WTC11 (cell line): Measurements from ENCODE around the gene KCNIP4. TPM values are rescaled to one million over a fixed set of nuclear protein-coding genes. Genes with fewer than 3 reads are reported as not detected.

ENCODE experiments used
- ATAC-seq: fragments of 200-7000 bp; cut with Tn5 transposase; 2 replicates; pipeline ENCODE4 v1.10.0; 2021; ENCODE audit warnings: mild to moderate bottlenecking, moderate library complexity
- CTCF ChIA-PET: fragments of 300-600 bp; sonication (Branson Sonifier 250); formaldehyde crosslinking; loops from one replicate; lab custom pipeline; 2021; ENCODE audit warnings: antibody characterized with exemption; lab: Charles Lee
- POLR2A ChIA-PET: fragments of 350-600 bp; sonication (Branson Sonifier 250); formaldehyde crosslinking; loops from one replicate; lab custom pipeline; 2021; ENCODE audit warnings: antibody characterized with exemption; lab: Charles Lee
- DNase-seq: peaks from one replicate; pipeline ENCODE4 v3.0.0; 2021; ENCODE audit warnings: low spot score
- H3K27ac Mint-ChIP-seq: 2 replicates; pipeline ENCODE4 v1.8.0; 2021; ENCODE audit warnings: mixed read lengths
- H3K27me3 Mint-ChIP-seq: 2 replicates; pipeline ENCODE4 v1.8.0; 2021; ENCODE audit warnings: low read depth, mild to moderate bottlenecking, moderate library complexity, mixed read lengths
- H3K36me3 Mint-ChIP-seq: 2 replicates; pipeline ENCODE4 v1.8.0; 2021; ENCODE audit warnings: mixed read lengths
- H3K4me1 Mint-ChIP-seq: 2 replicates; pipeline ENCODE4 v1.8.0; 2022; ENCODE audit warnings: mixed read lengths
- H3K4me3 Mint-ChIP-seq: 2 replicates; pipeline ENCODE4 v1.8.0; 2021; ENCODE audit warnings: mild to moderate bottlenecking, moderate library complexity, mixed read lengths
- H3K9me3 Mint-ChIP-seq: 2 replicates; pipeline ENCODE4 v1.8.0; 2021; ENCODE audit warnings: mixed read lengths
- ATF1 ChIP-seq: sonication (generic); formaldehyde crosslinking; IDR thresholded peaks from 2 replicates; pipeline ENCODE4 v1.8.1; 2023; ENCODE audit warnings: mild to moderate bottlenecking, moderate library complexity, missing genetic modification reagents
- ATF6 ChIP-seq: sonication (generic); formaldehyde crosslinking; IDR thresholded peaks from 2 replicates; pipeline ENCODE4 v1.8.1; 2023; ENCODE audit warnings: mild to moderate bottlenecking, missing genetic modification reagents
- CREM ChIP-seq: sonication (generic); formaldehyde crosslinking; IDR thresholded peaks from 2 replicates; pipeline ENCODE4 v1.8.1; 2022; ENCODE audit warnings: mild to moderate bottlenecking, missing genetic modification reagents, moderate library complexity
- E2F5 ChIP-seq: sonication (generic); formaldehyde crosslinking; IDR thresholded peaks from 2 replicates; pipeline ENCODE4 v1.8.1; 2022; ENCODE audit warnings: mild to moderate bottlenecking, moderate library complexity, missing genetic modification reagents
- EMX1 ChIP-seq: fragments of 250-450 bp; sonication (Bioruptor Pico); IDR thresholded peaks from 2 replicates; pipeline ENCODE4 v1.8.0; 2021; ENCODE audit warnings: mild to moderate bottlenecking
- ESRRA ChIP-seq: sonication (generic); formaldehyde crosslinking; IDR thresholded peaks from 2 replicates; pipeline ENCODE4 v1.8.1; 2022; ENCODE audit warnings: mild to moderate bottlenecking, missing genetic modification reagents, borderline replicate concordance
- ETV6 ChIP-seq: sonication (generic); formaldehyde crosslinking; IDR thresholded peaks from 2 replicates; pipeline ENCODE4 v1.8.1; 2022; ENCODE audit warnings: mild to moderate bottlenecking, missing genetic modification reagents
- FOXJ3 ChIP-seq: sonication (generic); formaldehyde crosslinking; IDR thresholded peaks from 2 replicates; pipeline ENCODE4 v1.9.0; 2021; ENCODE audit warnings: missing genetic modification reagents, mild to moderate bottlenecking, borderline replicate concordance
- IRF1 ChIP-seq: sonication (generic); formaldehyde crosslinking; IDR thresholded peaks from 2 replicates; pipeline ENCODE4 v1.8.0; 2023; ENCODE audit warnings: missing genetic modification reagents
- MLX ChIP-seq: sonication (generic); formaldehyde crosslinking; IDR thresholded peaks from 2 replicates; pipeline ENCODE4 v1.8.1; 2023; ENCODE audit warnings: mild to moderate bottlenecking, missing genetic modification reagents, moderate library complexity
- MXD4 ChIP-seq: fragments of 250-450 bp; sonication (Bioruptor Pico); IDR thresholded peaks from 2 replicates; pipeline ENCODE4 v1.8.0; 2021; ENCODE audit warnings: mild to moderate bottlenecking, moderate library complexity, borderline replicate concordance
- NFE2L1 ChIP-seq: sonication (generic); formaldehyde crosslinking; IDR thresholded peaks from 2 replicates; pipeline ENCODE4 v1.8.1; 2023; ENCODE audit warnings: missing genetic modification reagents
- NR2C2 ChIP-seq: sonication (generic); formaldehyde crosslinking; IDR thresholded peaks from 2 replicates; pipeline ENCODE4 v1.8.0; 2022; ENCODE audit warnings: mild to moderate bottlenecking, missing genetic modification reagents
- OVOL2 ChIP-seq: fragments of 250-450 bp; sonication (Bioruptor Pico); IDR thresholded peaks from 2 replicates; pipeline ENCODE4 v1.9.0; 2021; ENCODE audit warnings: mild to moderate bottlenecking, borderline replicate concordance
- PRDM15 ChIP-seq: sonication (generic); formaldehyde crosslinking; IDR thresholded peaks from 2 replicates; pipeline ENCODE4 v1.8.0; 2022; ENCODE audit warnings: missing genetic modification reagents
- SMAD3 ChIP-seq: sonication (generic); formaldehyde crosslinking; IDR thresholded peaks from 2 replicates; pipeline ENCODE4 v1.8.0; 2022; ENCODE audit warnings: missing genetic modification reagents, mild to moderate bottlenecking, borderline replicate concordance
- TCF7 ChIP-seq: sonication (generic); formaldehyde crosslinking; IDR thresholded peaks from 2 replicates; pipeline ENCODE4 v1.8.0; 2022; ENCODE audit warnings: mild to moderate bottlenecking, low read depth, missing genetic modification reagents, moderate library complexity
- TP53 ChIP-seq: sonication (generic); formaldehyde crosslinking; IDR thresholded peaks from 2 replicates; pipeline ENCODE4 v1.8.1; 2023; ENCODE audit warnings: mild to moderate bottlenecking, missing genetic modification reagents
- USF1 ChIP-seq: sonication (generic); formaldehyde crosslinking; IDR thresholded peaks from 2 replicates; pipeline ENCODE4 v1.8.0; 2022; ENCODE audit warnings: mild to moderate bottlenecking, missing genetic modification reagents
- ZMAT4 ChIP-seq: fragments of 250-450 bp; sonication (Bioruptor Pico); IDR thresholded peaks from 2 replicates; pipeline ENCODE4 v1.9.0; 2021; ENCODE audit warnings: mild to moderate bottlenecking
- ZNF219 ChIP-seq: sonication (generic); formaldehyde crosslinking; IDR thresholded peaks from 2 replicates; pipeline ENCODE4 v1.8.0; 2023; ENCODE audit warnings: missing genetic modification reagents, mild to moderate bottlenecking, borderline replicate concordance
- ZNF317 ChIP-seq: sonication (generic); formaldehyde crosslinking; IDR thresholded peaks from 2 replicates; pipeline ENCODE4 v1.8.1; 2023; ENCODE audit warnings: low read depth, mild to moderate bottlenecking, moderate library complexity, missing genetic modification reagents, borderline replicate concordance
- ZNF416 ChIP-seq: fragments of 250-450 bp; sonication (Bioruptor Pico); IDR thresholded peaks from 2 replicates; pipeline ENCODE4 v1.9.0; 2021; ENCODE audit warnings: mild to moderate bottlenecking, inconsistent platforms
- ZSCAN18 ChIP-seq: fragments of 250-450 bp; sonication (Bioruptor Pico); IDR thresholded peaks from 2 replicates; pipeline ENCODE4 v2.1.2; 2022; ENCODE audit warnings: mild to moderate bottlenecking, moderate library complexity
- total RNA-seq: library from RNA; stranded (reverse); gene quantifications from 3 replicates; pipeline ENCODE4 v1.2.3, GENCODE V29; 2021

Gene KCNIP4
- total RNA-seq, 1 experiment from 2014 or later = not detected

GRCh38 chr4:20844311-20844710 is 1104.3 kb downstream of the KCNIP4 start:
- ATAC-seq (no peak), DNase-seq (no peak)
- Mint-ChIP-seq H3K4me3 (no peak overlapping the region), H3K27me3 (no peaks in the 10 kb centered on the region), H3K4me1 (no peaks in the 10 kb centered on the region), H3K9me3 (no peaks in the 10 kb centered on the region), H3K27ac (no peak overlapping the region), H3K36me3 (no peaks in the 10 kb centered on the region)
- no peak for TF ChIP-seq PRDM15 (CRISPR knock-in tag)
- no peak for TF ChIP-seq TCF7
- TF ChIP-seq FOXJ3 (CRISPR knock-in tag) = no peak
- TF ChIP-seq MLX (CRISPR knock-in tag) = no peak
- TF ChIP-seq ZSCAN18 (CRISPR knock-in tag) = no peak
- TF ChIP-seq NR2C2 (CRISPR knock-in tag) = no peak
- no peak for TF ChIP-seq ATF1 (CRISPR knock-in tag)
- TF ChIP-seq TP53 = no peak
- no peak for TF ChIP-seq EMX1
- TF ChIP-seq ZMAT4 (CRISPR knock-in tag) = no peak
- TF ChIP-seq ETV6 = no peak
- no peak for TF ChIP-seq NFE2L1 (CRISPR knock-in tag)
- no peak for TF ChIP-seq USF1 (CRISPR knock-in tag)
- TF ChIP-seq MXD4 = no peak
- no peak for TF ChIP-seq ZNF416 (CRISPR knock-in tag)
- TF ChIP-seq E2F5 (CRISPR knock-in tag) = no peak
- ChIA-PET CTCF (no interaction called here), POLR2A (no interaction called here)

GRCh38 chr4:20840648-20841190 is 1107.9 kb downstream of the KCNIP4 start:
- H3K36me3 Mint-ChIP-seq = no peaks in the 10 kb centered on the region
- no peaks in the 10 kb centered on the region for H3K27me3 Mint-ChIP-seq
- POLR2A ChIA-PET = no interaction called here
- no peaks in the 10 kb centered on the region for H3K9me3 Mint-ChIP-seq
- H3K27ac Mint-ChIP-seq = no peak overlapping the region
- no peak for DNase-seq
- no peak for ATAC-seq
- H3K4me3 Mint-ChIP-seq = no peak overlapping the region
- H3K4me1 Mint-ChIP-seq = no peaks in the 10 kb centered on the region
- CTCF ChIA-PET = no interaction called here
- TF ChIP-seq ZNF219 = no peak
- TF ChIP-seq ZNF317 (CRISPR knock-in tag) = no peak
- TF ChIP-seq CREM (CRISPR knock-in tag) = no peak
- no peak for TF ChIP-seq E2F5 (CRISPR knock-in tag)
- no peak for TF ChIP-seq IRF1 (CRISPR knock-in tag)
- TF ChIP-seq SMAD3 = no peak
- no peak for TF ChIP-seq ATF6 (CRISPR knock-in tag)
- TF ChIP-seq ETV6 = no peak
- no peak for TF ChIP-seq OVOL2 (CRISPR knock-in tag)
- no peak for TF ChIP-seq EMX1
- TF ChIP-seq ESRRA = no peak
